ENCODE data around the gene NDUFB10.

The NDUFB10 gene

GRCh38 chr16:1973461-1974156, 14.3 kb downstream of the NDUFB10 start:
- WGBS, 2 donors (ENCODE audit: extremely low coverage in 2 of 2, insufficient read length in 2 of 2, insufficient replicate concordance in 1 of 2) = no CpG with 5 or more reads among the region's 16 CpGs
- Histone ChIP-seq H2BK120ac (ENCODE audit: low read depth, low read length) (no peak overlapping the region), H3K9me3 (replicated peaks in 1 of 2; ENCODE audit: control insufficient read depth in 2 of 2, insufficient read depth in 1 of 2, low read depth in 1 of 2, low read length in 2 of 2) (no peaks in the 10 kb centered on the region), H3K27ac (replicated peaks; ENCODE audit: low read length) (no peak overlapping the region), H2AFZ (ENCODE audit: low read length) (no peak overlapping the region), H2AK5ac (ENCODE audit: low read depth, low read length) (peak overlapping the region; percentile 37), H3K23ac (ENCODE audit: low read depth, low read length, poor library complexity) (no peak overlapping the region), H3K4me2 (ENCODE audit: insufficient read depth, low read length, poor library complexity, severe bottlenecking) (no peak overlapping the region), H2BK5ac (ENCODE audit: low read length) (no peak overlapping the region), H4K8ac (ENCODE audit: low read depth, low read length) (peak overlapping the region; percentile 43), H4K91ac (ENCODE audit: low read depth, low read length, poor library complexity) (no peak overlapping the region), H3K18ac (ENCODE audit: low read length) (no peak overlapping the region), H3K9ac (ENCODE audit: low read depth, low read length, poor library complexity) (no peak overlapping the region), H3K4me1 (ENCODE audit: control insufficient read depth in 2 of 2, insufficient read depth in 1 of 2, low read depth in 1 of 2, low read length in 2 of 2) (peaks cover 2 to 4% of the 10 kb centered on the region in 2 donors), H3K14ac (ENCODE audit: low read length) (no peak overlapping the region), H3K4ac (ENCODE audit: low read length) (no peak overlapping the region), H2BK12ac (ENCODE audit: low read length) (no peak overlapping the region), H2BK15ac (ENCODE audit: low read length) (no peak overlapping the region), H3K27me3 (ENCODE audit: control insufficient read depth in 3 of 3, insufficient read depth in 3 of 3, low read depth in 1 of 3, low read length in 3 of 3) (peaks cover 0 to 6% (median 0%) of the 10 kb centered on the region in 3 experiments), H3K36me3 (replicated peaks in 1 of 2; ENCODE audit: control insufficient read depth in 2 of 2, insufficient read depth in 2 of 2, low read length in 2 of 2) (peaks cover 31 to 44% of the 10 kb centered on the region in 2 donors), H3K4me3 (ENCODE audit: low read length in 2 of 2) (peak overlapping the region in 1 of 2 donors; percentile 32), H3K79me1 (ENCODE audit: low read depth, low read length) (peaks cover 20% of the 10 kb centered on the region)
- DNase-seq (ENCODE audit: low spot score) = no peak

GRCh38 chr16:1974157-1975070, 15.1 kb downstream of the NDUFB10 start:
- Histone ChIP-seq H2BK5ac (ENCODE audit: low read length) (no peak overlapping the region), H4K8ac (ENCODE audit: low read depth, low read length) (peak overlapping the region; percentile 3), H3K18ac (ENCODE audit: low read length) (no peak overlapping the region), H3K14ac (ENCODE audit: low read length) (no peak overlapping the region), H2AK5ac (ENCODE audit: low read depth, low read length) (no peak overlapping the region), H2BK120ac (ENCODE audit: low read depth, low read length) (no peak overlapping the region), H3K4me1 (ENCODE audit: control insufficient read depth in 2 of 2, insufficient read depth in 1 of 2, low read depth in 1 of 2, low read length in 2 of 2) (peaks cover 2 to 5% of the 10 kb centered on the region in 2 donors), H3K79me1 (ENCODE audit: low read depth, low read length) (peaks cover 22% of the 10 kb centered on the region), H3K4me2 (ENCODE audit: insufficient read depth, low read length, poor library complexity, severe bottlenecking) (no peak overlapping the region), H2BK15ac (ENCODE audit: low read length) (no peak overlapping the region), H4K91ac (ENCODE audit: low read depth, low read length, poor library complexity) (no peak overlapping the region), H3K27me3 (ENCODE audit: control insufficient read depth in 3 of 3, insufficient read depth in 3 of 3, low read depth in 1 of 3, low read length in 3 of 3) (peaks cover 0 to 14% (median 2%) of the 10 kb centered on the region in 3 experiments), H3K27ac (replicated peaks; ENCODE audit: low read length) (no peak overlapping the region), H3K9ac (ENCODE audit: low read depth, low read length, poor library complexity) (no peak overlapping the region), H2BK12ac (ENCODE audit: low read length) (no peak overlapping the region), H3K23ac (ENCODE audit: low read depth, low read length, poor library complexity) (peak overlapping the region; percentile 65), H2AFZ (ENCODE audit: low read length) (no peak overlapping the region), H3K9me3 (replicated peaks in 1 of 2; ENCODE audit: control insufficient read depth in 2 of 2, insufficient read depth in 1 of 2, low read depth in 1 of 2, low read length in 2 of 2) (no peaks in the 10 kb centered on the region), H3K4me3 (ENCODE audit: low read length in 2 of 2) (peak overlapping the region; percentile 9 to 16), H3K4ac (ENCODE audit: low read length) (no peak overlapping the region), H3K36me3 (replicated peaks in 1 of 2; ENCODE audit: control insufficient read depth in 2 of 2, insufficient read depth in 2 of 2, low read length in 2 of 2) (peaks cover 31 to 47% of the 10 kb centered on the region in 2 donors)
- no CpG with 5 or more reads among the region's 42 CpGs for WGBS, 2 donors (ENCODE audit: extremely low coverage in 2 of 2, insufficient read length in 2 of 2, insufficient replicate concordance in 1 of 2)
- no peak for DNase-seq (ENCODE audit: low spot score)

- Histone ChIP-seq H3K27me3 (ENCODE audit: control insufficient read depth in 3 of 3, insufficient read depth in 3 of 3, low read depth in 1 of 3, low read length in 3 of 3) (peaks cover 0 to 26% (median 14%) of the 10 kb centered on the region in 3 experiments), H3K4ac (ENCODE audit: low read length) (no peak overlapping the region), H3K14ac (ENCODE audit: low read length) (no peak overlapping the region), H2BK12ac (ENCODE audit: low read length) (no peak overlapping the region), H3K23ac (ENCODE audit: low read depth, low read length, poor library complexity) (peak overlapping the region; percentile 31), H2AFZ (ENCODE audit: low read length) (no peak overlapping the region), H4K91ac (ENCODE audit: low read depth, low read length, poor library complexity) (no peak overlapping the region), H3K27ac (replicated peaks; ENCODE audit: low read length) (no peak overlapping the region), H4K8ac (ENCODE audit: low read depth, low read length) (no peak overlapping the region), H3K9me3 (replicated peaks in 1 of 2; ENCODE audit: control insufficient read depth in 2 of 2, insufficient read depth in 1 of 2, low read depth in 1 of 2, low read length in 2 of 2) (no peaks in the 10 kb centered on the region), H3K9ac (ENCODE audit: low read depth, low read length, poor library complexity) (no peak overlapping the region), H3K36me3 (replicated peaks in 1 of 2; ENCODE audit: control insufficient read depth in 2 of 2, insufficient read depth in 2 of 2, low read length in 2 of 2) (peaks cover 31 to 47% of the 10 kb centered on the region in 2 donors), H3K4me3 (ENCODE audit: low read length in 2 of 2) (no peak overlapping the region), H3K18ac (ENCODE audit: low read length) (peak overlapping the region; percentile 13), H2BK5ac (ENCODE audit: low read length) (no peak overlapping the region), H2BK15ac (ENCODE audit: low read length) (no peak overlapping the region), H2AK5ac (ENCODE audit: low read depth, low read length) (no peak overlapping the region), H2BK120ac (ENCODE audit: low read depth, low read length) (no peak overlapping the region), H3K79me1 (ENCODE audit: low read depth, low read length) (peaks cover 22% of the 10 kb centered on the region), H3K4me1 (ENCODE audit: control insufficient read depth in 2 of 2, insufficient read depth in 1 of 2, low read depth in 1 of 2, low read length in 2 of 2) (peaks cover 2 to 13% of the 10 kb centered on the region in 2 donors), H3K4me2 (ENCODE audit: insufficient read depth, low read length, poor library complexity, severe bottlenecking) (no peak overlapping the region)
- DNase-seq (ENCODE audit: low spot score) = no peak
- WGBS, 2 donors (ENCODE audit: extremely low coverage in 2 of 2, insufficient read length in 2 of 2, insufficient replicate concordance in 1 of 2) = no CpG with 5 or more reads among the region's 33 CpGs
These were observed 16.3 kb downstream of the NDUFB10 start for GRCh38 chr16:1975432-1976215.
